Measurements from ENCODE around the gene SFT2D2. TPM values are rescaled to one million over a fixed set of nuclear protein-coding genes. Genes with fewer than 3 reads are reported as not detected.

The SFT2D2 gene
- total and polyA plus RNA-seq, 5 experiments from 2014 or later = 33.4 to 52.0 (median 48.8) TPM

DNA sequence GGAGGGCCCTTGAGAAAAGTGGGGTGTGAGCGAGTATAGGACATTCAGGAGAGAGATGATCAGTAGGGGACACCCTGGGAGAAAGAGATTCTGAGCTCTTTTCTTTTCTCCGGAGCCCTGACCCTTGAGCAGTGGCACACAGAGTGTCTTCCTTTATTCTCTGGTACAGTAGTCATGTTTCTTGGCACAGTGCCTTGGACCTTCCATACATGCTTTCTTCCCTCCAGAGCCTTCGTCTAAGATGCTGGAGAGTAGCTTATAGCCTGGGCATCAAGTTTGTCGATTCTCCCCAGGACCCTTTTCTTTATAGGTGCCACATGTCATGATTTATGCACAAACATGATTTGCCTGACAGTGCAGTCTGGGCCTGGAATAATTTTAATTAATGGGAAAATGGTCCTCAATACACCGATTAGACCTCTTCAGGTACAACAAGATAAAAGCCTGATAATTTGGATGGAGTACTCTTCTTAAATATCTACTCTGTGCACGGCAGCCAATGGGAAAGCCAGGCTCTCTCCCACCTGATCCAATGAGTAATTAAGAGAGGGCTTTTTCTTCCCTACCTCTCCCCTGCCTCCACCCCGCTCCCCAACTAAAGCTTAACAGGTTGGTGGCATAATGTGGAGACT lies 54.6 kb downstream of the SFT2D2 start, which contains the start of gene TBX19:
Gene TBX19 (plus strand): TSS at position 582 of the 632 bp plus-strand sequence. CDS start 214 bp downstream, outside the sequence.
- DNase-seq (no peak), ATAC-seq (no peak)
- H3K9me3 Mint-ChIP-seq = peaks cover 0 to 15% (median 4%) of the 10 kb centered on the region in 9 donors
- H3K36me3 Mint-ChIP-seq = peaks cover 17 to 32% (median 23%) of the 10 kb centered on the region in 3 donors
- H3K4me3 Mint-ChIP-seq = no peak within 1 kb of the TSS
- POLR2A ChIA-PET = interaction anchor here (1.8 kb wide), 1 partner anchor 20 kb away, joined by 3 read pairs; no protein-coding TSS in a partner anchor
- H3K27me3 Mint-ChIP-seq = no peaks in the 10 kb centered on the region
- peaks cover 5 to 9% (median 6%) of the 10 kb centered on the region in 4 donors for H3K4me1 Mint-ChIP-seq
- no peak within 1 kb of the TSS for H3K27ac Mint-ChIP-seq

DNA sequence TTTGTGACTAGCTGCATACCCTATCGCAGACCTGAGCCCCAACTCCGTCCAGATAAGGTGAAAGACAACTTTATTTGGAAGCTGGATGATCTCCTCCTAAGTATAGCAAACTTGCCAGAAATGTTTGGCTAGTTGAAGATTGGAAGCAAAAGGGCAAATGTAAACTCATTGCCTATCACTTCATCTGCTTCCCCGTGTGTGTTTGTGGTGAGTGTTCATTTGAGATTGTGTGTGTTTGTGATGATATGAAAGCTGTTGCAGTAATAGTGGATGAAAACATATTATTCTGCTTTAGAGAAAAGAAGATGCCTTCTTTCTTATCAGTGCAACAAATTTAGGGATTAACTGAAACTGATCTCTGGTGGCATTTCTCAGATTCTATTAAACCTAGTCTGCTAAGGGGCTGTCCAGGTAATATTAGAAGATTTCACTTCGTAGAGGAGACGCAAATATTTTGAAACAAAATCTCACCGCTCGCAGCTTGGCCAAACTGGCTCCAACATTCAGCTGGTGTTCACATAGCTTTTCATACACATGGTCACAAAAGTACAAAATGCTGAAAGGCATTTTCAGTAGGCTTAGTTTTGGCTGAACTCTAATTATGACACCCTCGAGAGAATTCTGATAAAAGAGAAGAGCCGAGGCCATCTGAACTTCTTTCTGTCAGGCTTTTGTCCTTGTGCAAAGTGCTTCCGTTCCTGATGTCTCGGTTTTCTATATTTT lies 56.0 kb downstream of the SFT2D2 start:
- no peak for ATAC-seq
- Mint-ChIP-seq H3K4me3 (no peak overlapping the region), H3K9me3 (peaks cover 0 to 8% (median 1%) of the 10 kb centered on the region in 9 donors), H3K27ac (no peak overlapping the region), H3K36me3 (peaks cover 17 to 27% (median 22%) of the 10 kb centered on the region in 3 donors), H3K4me1 (peaks cover 7 to 16% (median 10%) of the 10 kb centered on the region in 4 donors), H3K27me3 (no peaks in the 10 kb centered on the region)
- POLR2A ChIA-PET = no interaction called here
- no peak for DNase-seq

DNA sequence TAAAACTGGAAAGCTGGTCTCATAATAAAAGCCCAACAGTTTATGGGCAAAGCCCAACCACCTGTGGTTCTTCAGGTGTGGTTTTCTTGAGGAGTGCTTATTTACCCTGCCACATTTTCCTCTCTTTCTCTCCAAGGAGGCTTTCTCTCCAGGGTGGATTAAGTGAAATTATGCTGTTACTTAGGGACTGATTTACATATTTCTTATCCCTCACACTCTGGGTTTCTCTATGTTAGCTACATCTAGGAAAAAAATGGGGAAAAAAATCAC lies 59.7 kb downstream of the SFT2D2 start:
- DNase-seq = no peak
- Mint-ChIP-seq H3K4me1 (peaks cover 4 to 18% (median 11%) of the 10 kb centered on the region in 4 donors), H3K9me3 (no peaks in the 10 kb centered on the region), H3K27me3 (no peaks in the 10 kb centered on the region), H3K4me3 (no peak overlapping the region), H3K27ac (no peak overlapping the region), H3K36me3 (peaks cover 0 to 13% (median 10%) of the 10 kb centered on the region in 3 donors)
- ATAC-seq = no peak
- POLR2A ChIA-PET = no interaction called here

DNA sequence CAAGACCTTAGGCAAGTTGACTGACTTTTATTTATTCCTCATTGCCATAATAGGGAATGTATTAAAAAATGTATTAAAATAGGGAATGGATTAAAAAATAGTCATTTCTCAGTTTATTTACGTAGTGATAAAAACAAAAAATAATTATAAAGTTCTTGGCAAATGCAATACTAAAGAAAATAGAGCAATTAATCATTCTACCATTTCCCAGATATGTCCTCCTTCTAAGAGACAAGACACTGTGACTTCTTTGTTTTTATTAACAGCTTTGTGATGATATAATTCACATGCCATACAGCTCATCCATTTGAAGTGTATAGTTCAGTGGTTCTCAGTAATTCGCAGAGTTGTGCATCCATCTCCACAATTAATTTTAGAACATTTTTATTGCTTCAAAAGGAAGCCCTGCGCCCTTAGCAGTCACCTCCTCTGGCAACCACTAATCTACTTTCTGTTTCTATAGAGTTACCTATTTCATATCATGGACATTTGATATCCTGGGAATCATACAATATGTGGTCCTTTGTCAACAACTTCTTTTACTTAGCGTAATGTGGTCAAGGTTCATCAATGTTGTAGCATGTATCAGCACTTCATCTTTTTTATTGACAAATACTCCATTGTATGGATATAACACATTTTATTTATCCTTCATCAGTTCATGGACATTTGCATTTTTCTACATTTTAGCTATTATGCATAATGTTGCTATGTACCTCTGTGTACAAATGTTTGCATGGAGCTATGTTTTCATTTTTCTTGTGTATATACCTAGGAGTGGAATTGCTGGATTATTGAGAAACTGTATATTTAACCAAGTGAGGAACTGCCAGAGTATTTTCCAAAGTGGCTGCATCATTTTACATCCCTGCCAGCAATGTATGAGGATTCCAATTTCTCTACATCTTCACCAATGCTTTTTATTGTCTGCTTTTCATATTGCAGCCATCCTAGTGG lies 60.4 kb downstream of the SFT2D2 start:
- POLR2A ChIA-PET = no interaction called here
- ATAC-seq (no peak), DNase-seq (no peak)
- H3K4me1 Mint-ChIP-seq = peaks cover 4 to 18% (median 11%) of the 10 kb centered on the region in 4 donors
- peaks cover 0 to 13% (median 7%) of the 10 kb centered on the region in 3 donors for H3K36me3 Mint-ChIP-seq
- H3K27me3 Mint-ChIP-seq = no peaks in the 10 kb centered on the region
- H3K9me3 Mint-ChIP-seq = no peaks in the 10 kb centered on the region
- H3K27ac Mint-ChIP-seq = no peak overlapping the region
- no peak overlapping the region for H3K4me3 Mint-ChIP-seq

DNA sequence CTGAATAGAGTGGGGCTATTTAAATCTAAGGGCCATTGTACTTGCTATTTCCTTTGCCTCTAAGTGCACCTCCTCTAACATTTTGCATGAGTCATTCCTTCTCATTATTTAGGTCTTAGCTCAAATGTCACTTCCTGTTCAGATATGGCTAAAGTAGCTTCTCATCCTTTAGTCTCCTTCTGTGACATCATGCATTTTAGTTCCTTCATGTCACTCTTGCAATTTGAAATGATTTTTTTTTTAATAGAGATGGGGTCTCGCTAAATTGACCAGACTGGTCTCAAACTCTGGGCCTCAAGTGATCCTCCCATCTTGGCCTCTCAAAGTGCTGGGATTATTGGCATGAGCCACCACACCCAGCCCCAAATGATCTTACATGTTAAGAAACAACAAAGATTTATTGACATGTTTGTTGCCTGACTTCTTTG lies 61.4 kb downstream of the SFT2D2 start:
- Mint-ChIP-seq H3K27me3 (no peaks in the 10 kb centered on the region), H3K36me3 (peaks cover 0 to 9% (median 8%) of the 10 kb centered on the region in 3 donors), H3K4me1 (peaks cover 4 to 18% (median 11%) of the 10 kb centered on the region in 4 donors), H3K9me3 (no peaks in the 10 kb centered on the region), H3K27ac (no peak overlapping the region), H3K4me3 (no peak overlapping the region)
- DNase-seq (no peak), ATAC-seq (no peak)
- POLR2A ChIA-PET = no interaction called here

DNA sequence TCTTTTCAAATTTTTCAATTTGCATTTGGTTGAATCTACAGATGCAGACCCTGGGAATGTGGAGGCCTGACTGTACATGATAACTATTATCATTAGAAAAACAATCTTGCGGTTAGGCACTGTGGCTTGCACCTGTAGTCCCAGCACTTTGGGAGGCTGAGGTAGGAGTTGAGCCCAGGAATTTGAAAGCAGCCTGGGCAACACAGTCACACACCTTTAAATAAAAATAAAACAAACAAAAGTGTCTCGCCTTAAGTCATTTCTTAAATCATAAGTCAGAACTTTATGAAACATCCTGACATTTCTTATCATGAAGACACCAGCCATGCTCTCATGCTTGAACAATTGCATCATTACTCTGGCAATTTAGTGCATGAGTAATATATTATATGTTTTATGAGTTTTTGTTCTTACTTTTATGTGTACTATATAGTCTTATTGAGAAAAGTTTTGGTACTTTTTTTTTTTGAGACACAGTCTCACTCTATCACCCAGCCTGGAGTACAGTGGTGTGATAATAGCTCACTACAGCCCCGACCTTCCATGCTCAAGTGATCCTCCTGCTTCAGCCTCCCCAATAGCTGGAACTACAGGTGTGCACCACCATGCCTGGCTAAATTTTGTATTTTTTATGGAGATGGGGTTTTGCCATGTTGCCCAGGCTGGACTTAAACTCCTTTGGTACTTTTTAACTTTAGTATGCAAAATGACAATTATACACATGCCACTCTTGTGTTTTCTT lies 62.7 kb downstream of the SFT2D2 start:
- Mint-ChIP-seq H3K36me3 (peaks cover 6 to 12% (median 12%) of the 10 kb centered on the region in 3 donors), H3K27me3 (no peaks in the 10 kb centered on the region), H3K27ac (no peak overlapping the region), H3K9me3 (no peaks in the 10 kb centered on the region), H3K4me1 (peaks cover 2 to 18% (median 11%) of the 10 kb centered on the region in 4 donors), H3K4me3 (no peak overlapping the region)
- ATAC-seq = no peak
- DNase-seq = no peak
- POLR2A ChIA-PET = no interaction called here

DNA sequence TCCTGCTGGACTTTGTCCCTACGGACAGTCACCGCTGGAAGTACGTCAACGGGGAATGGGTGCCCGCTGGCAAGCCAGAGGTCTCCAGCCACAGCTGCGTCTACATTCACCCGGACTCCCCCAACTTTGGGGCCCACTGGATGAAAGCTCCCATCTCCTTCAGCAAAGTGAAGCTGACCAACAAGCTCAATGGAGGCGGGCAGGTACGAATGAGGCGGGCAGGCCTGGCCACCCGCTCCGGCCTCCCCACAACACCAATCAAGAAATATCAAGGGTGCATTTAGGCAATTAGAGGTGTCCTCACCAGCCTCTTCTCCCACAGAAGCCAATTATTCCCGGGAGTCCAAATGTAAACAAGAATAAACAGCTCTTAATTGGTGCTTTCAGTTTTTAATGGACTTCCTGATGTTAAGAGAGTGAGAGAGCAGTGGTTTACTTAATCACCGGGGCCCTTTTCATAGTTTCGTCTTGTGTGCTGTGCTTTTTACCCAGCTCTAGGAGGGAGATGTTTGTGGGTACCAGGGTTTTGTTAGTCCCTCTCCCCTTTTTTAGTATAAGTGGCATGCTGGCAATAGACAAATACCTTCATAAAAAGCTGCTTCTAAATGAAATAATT lies 65.5 kb downstream of the SFT2D2 start:
- Mint-ChIP-seq H3K4me1 (peaks cover 0 to 7% (median 3%) of the 10 kb centered on the region in 4 donors), H3K36me3 (peaks cover 6 to 12% (median 10%) of the 10 kb centered on the region in 3 donors)
- POLR2A ChIA-PET = no interaction called here

DNA sequence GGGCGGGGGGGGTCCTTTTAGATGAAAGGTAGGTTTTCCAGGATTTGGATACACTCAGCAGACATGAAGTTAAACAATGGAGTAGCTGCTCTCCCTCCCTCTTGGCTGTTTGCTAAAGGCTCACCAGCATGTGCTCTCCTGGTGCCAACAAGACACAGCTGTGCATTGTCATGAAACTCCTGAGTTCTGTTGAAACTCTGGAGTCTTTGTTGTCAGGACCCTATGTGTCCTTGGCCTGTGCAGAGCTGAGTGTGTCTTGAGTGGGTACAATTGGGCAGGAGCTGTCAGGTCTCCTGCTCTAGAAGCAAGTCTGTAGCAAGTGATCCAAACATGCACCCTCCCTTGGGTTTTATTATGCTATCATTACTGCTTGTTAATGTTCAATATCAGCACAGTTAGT lies 67.6 kb downstream of the SFT2D2 start:
- DNase-seq = no peak
- ATAC-seq = no peak
- POLR2A ChIA-PET = no interaction called here
- Mint-ChIP-seq H3K27me3 (no peaks in the 10 kb centered on the region), H3K27ac (no peak overlapping the region), H3K4me3 (no peak overlapping the region), H3K36me3 (peaks cover 6 to 13% (median 12%) of the 10 kb centered on the region in 3 donors), H3K4me1 (no peaks in the 10 kb centered on the region), H3K9me3 (no peaks in the 10 kb centered on the region)

More for the DNA sequence above, 65.5 kb downstream of the SFT2D2 start:
- Mint-ChIP-seq H3K27ac (no peak overlapping the region), H3K27me3 (no peaks in the 10 kb centered on the region), H3K4me3 (no peak overlapping the region), H3K9me3 (no peaks in the 10 kb centered on the region)
- ATAC-seq (no peak), DNase-seq (no peak)

DNA sequence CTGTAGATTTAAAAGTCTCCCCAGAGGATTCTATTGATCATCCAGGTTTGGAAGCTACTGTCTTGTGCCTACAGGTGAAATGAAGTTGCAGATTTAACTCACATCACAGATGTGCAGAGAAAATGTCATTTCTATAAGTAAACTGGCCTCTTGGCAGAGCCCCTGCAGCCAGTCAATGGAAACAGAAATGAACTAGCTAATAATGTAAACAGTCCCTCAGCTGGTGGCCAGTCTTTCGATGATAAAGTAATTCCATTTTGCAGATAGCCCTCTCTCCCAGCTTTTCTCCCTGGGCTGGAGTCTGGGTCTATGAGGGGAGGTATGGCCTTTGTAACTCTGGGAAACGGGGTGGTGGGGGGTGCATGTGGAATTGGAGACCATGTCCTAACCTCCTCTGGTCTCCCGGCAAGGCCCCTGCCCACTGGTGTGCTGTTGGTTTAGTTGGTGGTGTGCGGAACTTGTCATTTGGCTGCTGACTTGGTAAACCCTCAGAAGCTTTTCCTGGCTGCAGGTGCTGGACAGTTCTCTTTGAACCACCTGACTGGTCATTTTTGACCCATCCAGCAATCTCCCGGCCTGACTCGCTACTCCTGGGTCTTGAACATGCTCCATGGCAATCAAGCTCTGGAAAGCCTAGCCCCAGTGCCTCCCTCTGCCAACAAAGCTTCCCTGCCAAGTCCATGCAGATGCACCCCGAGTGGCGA lies 69.8 kb downstream of the SFT2D2 start:
- Mint-ChIP-seq H3K27me3 (no peaks in the 10 kb centered on the region), H3K4me3 (no peak overlapping the region), H3K4me1 (no peaks in the 10 kb centered on the region), H3K9me3 (no peaks in the 10 kb centered on the region), H3K36me3 (peaks cover 6 to 22% (median 12%) of the 10 kb centered on the region in 3 donors), H3K27ac (no peak overlapping the region)
- ATAC-seq (no peak), DNase-seq (no peak)
- POLR2A ChIA-PET = interaction anchor here (0.7 kb wide), 1 partner anchor 742 kb away, joined by 3 read pairs; no protein-coding TSS in a partner anchor

DNA sequence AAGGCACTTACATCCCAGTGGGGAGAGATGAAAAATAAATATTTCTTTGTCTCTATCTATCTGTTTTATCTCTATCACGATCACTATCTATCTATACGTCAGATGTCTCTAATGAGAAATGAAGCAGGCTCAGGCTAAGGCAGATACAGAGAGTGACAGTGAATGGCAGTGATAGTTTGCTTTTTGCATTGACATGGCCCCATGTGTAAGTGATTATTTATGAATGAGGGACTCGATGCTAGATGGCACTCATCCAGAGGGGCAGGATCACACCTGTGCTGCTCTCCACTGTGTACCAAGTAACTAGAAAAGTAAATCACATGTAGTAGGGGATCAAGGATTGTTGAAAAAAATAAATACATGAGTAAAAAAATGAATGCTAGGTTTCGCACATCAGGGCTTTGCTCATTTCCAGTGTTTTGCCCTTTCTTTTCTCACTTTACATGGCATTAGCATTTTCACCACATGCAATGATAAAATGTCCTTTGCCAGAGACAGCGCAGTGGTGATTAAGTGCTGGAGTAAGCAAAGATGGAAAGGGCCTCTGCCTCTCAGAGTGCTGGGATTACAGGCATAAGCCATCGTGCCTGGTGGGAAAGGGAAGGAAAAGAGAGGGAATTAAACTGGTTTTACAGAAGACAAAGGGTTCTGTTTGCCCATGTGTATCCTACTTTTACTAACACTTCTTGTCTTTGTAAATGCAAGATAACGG lies 71.4 kb downstream of the SFT2D2 start:
- Mint-ChIP-seq H3K27me3 (no peaks in the 10 kb centered on the region), H3K36me3 (peaks cover 6 to 22% (median 14%) of the 10 kb centered on the region in 3 donors), H3K4me3 (no peak overlapping the region), H3K9me3 (no peaks in the 10 kb centered on the region), H3K27ac (no peak overlapping the region), H3K4me1 (no peaks in the 10 kb centered on the region)
- ATAC-seq (no peak), DNase-seq (no peak)
- POLR2A ChIA-PET = no interaction called here

DNA sequence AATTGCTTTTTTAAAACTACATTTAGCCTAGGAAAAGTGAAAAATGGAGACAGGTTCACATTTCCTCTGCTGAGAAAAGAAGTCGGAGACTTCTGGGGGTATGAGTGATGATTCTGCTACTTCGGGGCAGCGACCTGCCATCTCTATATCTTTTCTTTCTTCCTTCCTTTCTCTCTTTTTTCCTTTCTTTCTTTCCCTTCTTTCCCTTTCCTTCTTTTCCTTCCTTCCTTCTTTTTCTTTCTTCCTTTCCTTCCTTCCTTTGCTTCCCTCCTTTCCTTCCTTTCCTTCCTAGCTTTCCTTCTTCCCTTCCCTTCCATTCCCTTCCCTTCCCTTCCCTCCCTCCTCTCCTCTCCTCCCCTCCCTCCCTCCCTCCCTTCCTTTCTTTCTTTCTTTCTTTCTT lies 72.6 kb downstream of the SFT2D2 start:
- POLR2A ChIA-PET = no interaction called here
- no peaks in the 10 kb centered on the region for H3K9me3 Mint-ChIP-seq
- no peak overlapping the region for H3K4me3 Mint-ChIP-seq
- peaks cover under 1 to 24% (median 17%) of the 10 kb centered on the region in 3 donors for H3K36me3 Mint-ChIP-seq
- peaks cover 0 to 2% (median 0%) of the 10 kb centered on the region in 4 donors for H3K4me1 Mint-ChIP-seq
- no peak overlapping the region for H3K27ac Mint-ChIP-seq
- no peak for ATAC-seq
- DNase-seq = no peak
- no peaks in the 10 kb centered on the region for H3K27me3 Mint-ChIP-seq

Data from naive thymus-derived CD8-positive, alpha-beta T cell (primary cell).